HG02885 (cell line): Measurements from ENCODE around the gene IDI1.
"Not testable (repeated sequence)": the region's sequence is repeated elsewhere in the genome, so short reads cannot be mapped to it uniquely, and the experiment has no call there.

ENCODE experiments used
- ATAC-seq: cut with Tn5 transposase; IDR thresholded peaks from one replicate; pipeline ENCODE4 v1.9.1; 2021; ENCODE audit warnings: mild to moderate bottlenecking; ENCODE audit not compliant: unreplicated experiment, poor library complexity

The IDI1 gene

GRCh38 chr10:1066734-1067133 lies 17.8 kb upstream of the IDI1 start:
- not testable (repeated sequence) for ATAC-seq

GRCh38 chr10:1064964-1065247 lies 16.0 kb upstream of the IDI1 start:
- no peak for ATAC-seq

GRCh38 chr10:1063232-1063865 lies 14.4 kb upstream of the IDI1 start:
- ATAC-seq: no peak

- no peak for ATAC-seq
Observed at GRCh38 chr10:1061930-1062774, 13.2 kb upstream of the IDI1 start.

- ATAC-seq: no peak
Observed at GRCh38 chr10:1059902-1060301, 11.0 kb upstream of the IDI1 start.

GRCh38 chr10:1058017-1058416 lies 9.1 kb upstream of the IDI1 start:
- ATAC-seq: no peak

GRCh38 chr10:1057106-1057657 lies 8.3 kb upstream of the IDI1 start:
- no peak for ATAC-seq

GRCh38 chr10:1056326-1057105 lies 7.6 kb upstream of the IDI1 start, which contains the start of gene WDR37:
Gene WDR37 (plus strand): TSS chr10:1056385. CDS start chr10:1072156, 15,771 bp downstream.
- peak; percentile 96 for ATAC-seq

- ATAC-seq: no peak
Observed at GRCh38 chr10:1054684-1055083, 5.8 kb upstream of the IDI1 start.

- ATAC-seq: no peak
Observed at GRCh38 chr10:1050554-1050953, 1.6 kb upstream of the IDI1 start.

- no peak for ATAC-seq
Observed at GRCh38 chr10:1050145-1050544, 1.2 kb upstream of the IDI1 start.

- ATAC-seq: no peak
Observed at GRCh38 chr10:1049425-1049958, 573 bp upstream of the IDI1 start.

GRCh38 chr10:1048349-1048731 lies 579 bp downstream of the IDI1 start:
- peak; percentile 12 for ATAC-seq

- no peak for ATAC-seq
Observed at GRCh38 chr10:1047937-1048336, 982 bp downstream of the IDI1 start.

- ATAC-seq: no peak
Observed at GRCh38 chr10:1045415-1045814, 3.5 kb downstream of the IDI1 start.

GRCh38 chr10:1044964-1045363 lies 4.0 kb downstream of the IDI1 start:
- no peak for ATAC-seq

GRCh38 chr10:1044146-1044545 lies 4.8 kb downstream of the IDI1 start:
- no peak for ATAC-seq

- peak; percentile 72 for ATAC-seq
Observed at GRCh38 chr10:1043532-1043995, 5.4 kb downstream of the IDI1 start.

- no peak for ATAC-seq
Observed at GRCh38 chr10:1041514-1041913, 7.4 kb downstream of the IDI1 start.

- ATAC-seq: no peak
Observed at GRCh38 chr10:1040133-1040532, 8.8 kb downstream of the IDI1 start.

- ATAC-seq: not testable (repeated sequence)
Observed at GRCh38 chr10:1038769-1039168, 10.2 kb downstream of the IDI1 start.
